NB4 (cell line): ENCODE results near the gene UPF3A.

Experiments used
- DNase-seq: peaks from one replicate; pipeline ENCODE4 v3.0.0; 2010; ENCODE audit warnings: low read depth
- H3K4me3 ChIP-seq: one replicate; pipeline ENCODE4 v1.5.1; 2011; ENCODE audit warnings: mild to moderate bottlenecking, low read depth, low read length, moderate library complexity
- CTCF ChIP-seq: IDR thresholded peaks from one replicate; pipeline ENCODE4 v1.5.1; 2012; ENCODE audit warnings: low read depth, low read length
- MAX ChIP-seq: IDR thresholded peaks from 2 replicates; pipeline ENCODE4 v1.6.1; 2011; ENCODE audit warnings: low read depth, low read length
- MYC ChIP-seq: IDR thresholded peaks from 2 replicates; pipeline ENCODE4 v1.6.1; 2011; ENCODE audit warnings: low read depth, low read length
- POLR2A ChIP-seq: IDR thresholded peaks from 2 replicates; pipeline ENCODE4 v1.6.1; 2011; ENCODE audit warnings: mild to moderate bottlenecking; ENCODE audit not compliant: insufficient read length; ENCODE audit errors: extremely low read depth

The UPF3A gene

GRCh38 chr13:114310956-114311355 is 29.6 kb downstream of the UPF3A start:
- H3K4me3 ChIP-seq = no peak overlapping the region
- no peak for DNase-seq
- TF ChIP-seq POLR2A (no peak), MYC (no peak), MAX (no peak), CTCF (no peak)

GRCh38 chr13:114311387-114311786 is 30.0 kb downstream of the UPF3A start:
- no peak overlapping the region for H3K4me3 ChIP-seq
- peak; percentile 23 for DNase-seq
- TF ChIP-seq MAX (no peak), CTCF (no peak), POLR2A (no peak), MYC (no peak)

- H3K4me3 ChIP-seq = no peak overlapping the region
- no peak for TF ChIP-seq MYC
- no peak for TF ChIP-seq POLR2A
- TF ChIP-seq MAX = no peak
- no peak for TF ChIP-seq CTCF
- peak; percentile 81 for DNase-seq
Observed at GRCh38 chr13:114311908-114312307, 30.5 kb downstream of the UPF3A start.

- peak; percentile 46 for DNase-seq
- H3K4me3 ChIP-seq = peak overlapping the region; percentile 78
- no peak for TF ChIP-seq POLR2A
- TF ChIP-seq MAX = no peak
- TF ChIP-seq MYC = no peak
- TF ChIP-seq CTCF = no peak
Observed at GRCh38 chr13:114313061-114313860, 31.9 kb downstream of the UPF3A start.

GRCh38 chr13:114314074-114314912 is 32.9 kb downstream of the UPF3A start, which contains the start of gene CHAMP1:
CHAMP1 (plus strand) TSS chr13:114314503; CDS start chr13:114323843, 9,340 bp downstream.
- H3K4me3 ChIP-seq = peak within 1 kb of the TSS; percentile 87
- TF ChIP-seq MYC (peak; percentile 97), CTCF (no peak), MAX (peak; percentile 97), POLR2A (peak; percentile 95)

More at GRCh38 chr13:114314074-114314912, 32.9 kb downstream of the UPF3A start, which contains the start of gene CHAMP1:
- DNase-seq = peak; percentile 99
